K562 (cell line): ENCODE results near the gene LAMA3. TPM values are rescaled to one million over a fixed set of nuclear protein-coding genes. Genes with fewer than 3 reads are reported as not detected.

Source experiments
- ATAC-seq: fragments of 200-7000 bp; cut with Tn5 transposase; 3 replicates; pipeline ENCODE4 v1.9.1; 2020; ENCODE audit warnings: moderate library complexity
- BruUV-seq: library from RNA; stranded (reverse); fragments of 400-500 nt; replicated peaks from 2 replicates; lab custom pipeline; 2021; lab: Mats Ljungman, UMichigan
- CTCF ChIA-PET: fragments of 300-600 bp; formaldehyde crosslinking; extraction: SDS; loops from one replicate; lab custom pipeline; 2021; ENCODE audit warnings: low intra/inter-chr PET ratio; lab: Yijun Ruan, JAX
- POLR2A ChIA-PET: fragments of 300-600, 350-650 bp; sonication (Branson Sonifier 250); formaldehyde crosslinking; extraction: SDS; loops from one replicate; lab custom pipeline; 2021; ENCODE audit warnings: antibody characterized with exemption, inconsistent platforms; lab: Yijun Ruan, JAX
- DNase-seq, 4 experiments: peaks; one replicate each; pipeline versions ENCODE4 v3.0.0 to v3.0.0-alpha.2; 2011 to 2018; ENCODE audit warnings: low spot score in 3 of 4, mixed read lengths in 3 of 4; ENCODE audit errors: extremely low read depth in 1 of 4
- FAIRE-seq: peaks from 2 replicates; lab custom pipeline; 2011; peaks lifted over from hg19 to GRCh38; lab: Jason Lieb, UNC
- H2AFZ ChIP-seq: 2 replicates; pipeline ENCODE4 v1.6.0; 2011; ENCODE audit warnings: low read depth, low read length, control low read depth, inconsistent platforms
- H3K27ac ChIP-seq: fragments of 200-600 bp; 3 replicates; pipeline ENCODE4 v1.8.0; 2011; ENCODE audit warnings: low read depth, mild to moderate bottlenecking, control low read depth, inconsistent platforms, low read length, moderate library complexity, mixed read lengths; ENCODE audit errors: extremely low read depth
- H3K27me3 ChIP-seq, 2 experiments: fragments of 300-600 bp in 1 of 2; 2 replicates in 1 of 2; 3 replicates in 1 of 2; pipeline versions ENCODE4 v1.6.0 to v1.8.0; 2011; ENCODE audit warnings: inconsistent platforms in 2 of 2, low read length in 2 of 2, mild to moderate bottlenecking in 1 of 2, mixed read lengths in 1 of 2, moderate library complexity in 1 of 2; ENCODE audit not compliant: control insufficient read depth in 2 of 2, insufficient read depth in 2 of 2
- H3K36me3 ChIP-seq: fragments of 300-600 bp; 3 replicates; pipeline ENCODE4 v1.8.0; 2011; ENCODE audit warnings: mild to moderate bottlenecking, low read length, inconsistent platforms; ENCODE audit not compliant: control insufficient read depth, insufficient read depth
- H3K4me1 ChIP-seq, 2 experiments: fragments of 200-600 bp in 1 of 2; replicated peaks in 1 of 2; 2 replicates in 1 of 2; 3 replicates in 1 of 2; pipeline versions ENCODE4 v1.5.1 to v1.8.0; 2011; ENCODE audit warnings: inconsistent platforms in 2 of 2, low read length in 2 of 2, mild to moderate bottlenecking in 1 of 2, mixed read lengths in 1 of 2, moderate library complexity in 1 of 2; ENCODE audit not compliant: control insufficient read depth in 2 of 2, insufficient read depth in 2 of 2
- H3K4me2 ChIP-seq: 2 replicates; pipeline ENCODE4 v1.6.1; 2011; ENCODE audit warnings: low read length, control low read depth, inconsistent platforms, mixed read lengths; ENCODE audit not compliant: insufficient read depth
- H3K4me3 ChIP-seq: fragments of 200-600 bp; sonication (generic), shearing (Covaris generic); 2 replicates; pipeline ENCODE4 v1.5.1; 2016; ENCODE audit warnings: control low read depth, inconsistent platforms
- H3K79me2 ChIP-seq: fragments of 200-600 bp; 3 replicates; pipeline ENCODE4 v1.8.0; 2011; ENCODE audit warnings: low read length, inconsistent platforms; ENCODE audit not compliant: control insufficient read depth, insufficient read depth
- H3K9ac ChIP-seq, 2 experiments: 2 replicates each; pipeline versions ENCODE4 v1.6.0 to v1.6.1; 2011; ENCODE audit warnings: low read depth in 2 of 2, low read length in 2 of 2, control low read depth in 1 of 2, inconsistent platforms in 1 of 2, mild to moderate bottlenecking in 1 of 2, mixed read lengths in 1 of 2; ENCODE audit not compliant: insufficient read depth in 1 of 2
- H3K9me1 ChIP-seq: one replicate; pipeline ENCODE4 v1.6.0; 2011; ENCODE audit warnings: inconsistent platforms, mild to moderate bottlenecking, low read length, moderate library complexity; ENCODE audit not compliant: control insufficient read depth, insufficient read depth
- H3K9me3 ChIP-seq: replicated peaks from 2 replicates; pipeline ENCODE4 v1.5.1; 2011; ENCODE audit warnings: low read depth, low read length, inconsistent platforms; ENCODE audit not compliant: control insufficient read depth, insufficient read depth
- H4K20me1 ChIP-seq: replicated peaks from 2 replicates; pipeline ENCODE4 v1.6.1; 2011; ENCODE audit warnings: low read length, inconsistent platforms, mixed read lengths; ENCODE audit not compliant: control insufficient read depth, insufficient read depth
- CXXC5 ChIP-seq: fragments of 250-450 bp; sonication (Bioruptor Pico); IDR thresholded peaks from 2 replicates; pipeline ENCODE4 v1.8.0; 2022; ENCODE audit warnings: inconsistent platforms, mild to moderate bottlenecking, moderate library complexity
- EP300 ChIP-seq: IDR thresholded peaks from 2 replicates; pipeline ENCODE4 v1.6.1; 2012; ENCODE audit warnings: low read length, improper control_type of control experiment
- MED1 ChIP-seq: sonication (generic); formaldehyde crosslinking; IDR thresholded peaks from 2 replicates; pipeline ENCODE4 v1.8.1; 2023; ENCODE audit warnings: missing genetic modification reagents, borderline replicate concordance
- MEF2A ChIP-seq: IDR thresholded peaks from 2 replicates; pipeline ENCODE4 v1.6.1; 2011; ENCODE audit warnings: low read depth, mild to moderate bottlenecking, low read length, moderate library complexity; ENCODE audit not compliant: control insufficient read depth
- MYNN ChIP-seq, 2 experiments: sonication (generic); formaldehyde crosslinking in 1 of 2; IDR thresholded peaks; 2 replicates each; pipeline versions ENCODE4 v1.5.0 to v1.6.1; 2016 to 2020; ENCODE audit warnings: antibody characterized with exemption in 1 of 2, missing genetic modification reagents in 1 of 2
- TRIM28 ChIP-seq: fragments of 450-650 bp; IDR thresholded peaks from 2 replicates; pipeline ENCODE4 v1.6.1; 2017
- ZC3H4 ChIP-seq: sonication (generic); formaldehyde crosslinking; IDR thresholded peaks from 2 replicates; pipeline ENCODE4 v1.9.0; 2021; ENCODE audit warnings: missing genetic modification reagents, borderline replicate concordance
- ZNF140 ChIP-seq: fragments of 250-450 bp; sonication (Bioruptor Pico); IDR thresholded peaks from 2 replicates; pipeline ENCODE4 v1.8.0; 2021; ENCODE audit warnings: moderate library complexity, mild to moderate bottlenecking, inconsistent platforms
- WGBS: fragments of 100-300 bp; shearing (Covaris generic); methylation state at CpG from one replicate; pipeline ENCODE4 v1.1.6; 2016; ENCODE audit warnings: low coverage, mixed read lengths; ENCODE audit not compliant: insufficient coverage; ENCODE audit errors: missing lambda C conversion rate; 5-methylcytosine and 5-hydroxymethylcytosine counted together
- in situ Hi-C: fragments of 300-500 bp; cut with MboI; formaldehyde crosslinking; loops from 4 replicates; pipeline ENCODE4 v1.15.0; 2018; ENCODE audit warnings: inconsistent platforms, mixed read lengths
- intact Hi-C: fragments of 100-400 bp; cut with micrococcal nuclease; formaldehyde crosslinking; loops from 2 replicates; pipeline ENCODE4 v1.14.2; 2022
- polyA plus RNA-seq, 8 experiments: library from polyadenylated mRNA; depleted of rRNA in 4 of 8; stranded (reverse) in 5 of 8; unstranded in 3 of 8; fragments of >200 nt; fragmentation: Nextera tagmentation in 2 of 8; fragmentation: Illumina TruSeq in 1 of 8; extraction: Ambion mirVana in 2 of 8; extraction: Trizol in 1 of 8; gene quantifications; 2 replicates each; pipeline versions ENCODE4 v1.2.1 to v1.2.3, GENCODE V29; 2011 to 2014; ENCODE audit warnings: inconsistent platforms in 1 of 8, missing spikeins in 1 of 8
- total RNA-seq, 7 experiments: library from RNA; depleted of rRNA in 6 of 7; stranded (reverse); fragments of >200 nt in 6 of 7; fragmentation: Illumina TruSeq in 2 of 7; extraction: Trizol in 2 of 7; gene quantifications; 2 replicates each; pipeline versions ENCODE4 v1.2.1 to v1.2.3, GENCODE V29; 2011 to 2021; ENCODE audit warnings: low replicate concordance in 1 of 7

LAMA3 gene
- total and polyA plus RNA-seq, 9 of the 15 experiments (the other 6 are each of a cell fraction or from before 2014, with no cell fraction given), result 0.07 TPM; not detected in 8

DNA sequence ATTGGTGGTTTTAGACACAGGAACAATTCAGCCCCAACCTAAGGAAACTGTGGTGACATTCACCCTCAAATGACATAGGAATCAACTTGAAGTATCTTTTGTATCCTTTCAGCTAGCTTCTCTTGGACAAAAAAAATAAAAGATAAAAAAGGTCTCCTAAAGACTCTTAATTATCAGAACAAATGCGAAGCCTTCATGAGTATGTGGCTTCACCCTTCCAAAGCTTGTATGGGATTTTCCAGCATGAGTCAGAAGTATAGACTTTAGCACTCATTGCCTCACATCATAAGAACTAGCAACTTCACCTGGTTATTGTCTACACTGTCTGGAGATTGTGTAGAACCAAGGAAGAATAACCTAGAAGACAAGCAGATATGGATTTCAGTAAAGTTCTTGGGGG lies 135.4 kb downstream of the LAMA3 start:
- H3K4me2 ChIP-seq, result no peak overlapping the region
- in situ Hi-C loops (no loop called here), intact Hi-C loops (loop anchor here (10.0 kb wide), 1 partner anchor 670 kb away; no protein-coding TSS in a partner anchor)
- 0% methylated on average over 1 of the region's 1 CpG for WGBS
- H4K20me1 ChIP-seq, result no peaks in the 10 kb centered on the region
- CTCF ChIA-PET, result no interaction called here
- H3K27ac ChIP-seq, result no peak overlapping the region
- H2AFZ ChIP-seq, result no peak overlapping the region
- H3K9me3 ChIP-seq, result no peaks in the 10 kb centered on the region
- H3K27me3 ChIP-seq, result peaks cover 0 to 4% of the 10 kb centered on the region in 2 experiments; a peak in 1 of 5 replicates
- no peak for TF ChIP-seq MEF2A
- TF ChIP-seq ZC3H4 (CRISPR knock-in tag), result no peak
- TF ChIP-seq EP300, result no peak
- TF ChIP-seq TRIM28, result no peak
- TF ChIP-seq MYNN (IDR thresholded peaks at IDR 0.05), result no peak
- TF ChIP-seq MYNN (CRISPR knock-in tag; IDR thresholded peaks at IDR 0.05), result no peak
- TF ChIP-seq ZNF140 (CRISPR knock-in tag), result no peak
- TF ChIP-seq CXXC5 (CRISPR knock-in tag), result no peak
- TF ChIP-seq MED1, result no peak
- H3K4me3 ChIP-seq, result no peak overlapping the region
- FAIRE-seq (no peak), DNase-seq (no peak), ATAC-seq (no peak)
- H3K9me1 ChIP-seq, result no peaks in the 10 kb centered on the region
- no TSS peak for BruUV-seq
- no peaks in the 10 kb centered on the region for H3K4me1 ChIP-seq
- no peaks in the 10 kb centered on the region for H3K36me3 ChIP-seq
- H3K79me2 ChIP-seq, result no peaks in the 10 kb centered on the region
- POLR2A ChIA-PET, result interaction anchor here (1.0 kb wide), 1 partner anchor 162 kb away, joined by 3 read pairs; the partner anchor contains the start of gene ANKRD29
- no peak overlapping the region for H3K9ac ChIP-seq
